NK-92 (cell line): Measurements from ENCODE around the gene TAF5.
"Not testable (repeated sequence)": the region's sequence is repeated elsewhere in the genome, so short reads cannot be mapped to it uniquely, and the experiment has no call there.

ENCODE experiments used
- DNase-seq: peaks from one replicate; lab custom pipeline; 2025; ENCODE audit not compliant: unreplicated experiment; lab: John Stamatoyannopoulos, UW

TAF5 gene

GRCh38 chr10:103367782-103368518, at the start of gene TAF5:
Gene TAF5, plus strand, starts transcription at chr10:103367976. Its CDS starts 14 bp downstream, at chr10:103367990.
- peak; percentile 7 for DNase-seq

DNA sequence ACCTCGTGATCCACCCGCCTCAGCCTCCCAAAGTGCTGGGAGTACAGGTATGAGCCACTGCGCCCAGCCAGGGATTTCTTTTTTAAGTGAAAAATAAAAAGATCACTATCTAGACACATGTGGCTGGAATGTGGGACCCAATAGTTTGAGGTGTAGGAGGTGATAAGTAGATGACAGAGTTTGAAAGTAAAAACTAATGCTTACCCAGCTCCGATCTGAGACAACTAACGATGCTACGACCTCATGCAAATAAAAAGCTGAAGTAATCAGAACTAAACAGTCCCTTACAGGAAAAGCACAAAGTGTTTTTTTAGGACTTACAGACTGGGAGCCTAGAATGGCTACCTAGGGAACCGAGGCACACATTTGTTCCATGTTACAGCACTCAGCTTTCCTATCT, 39.9 kb upstream of the TAF5 start:
- DNase-seq: no peak

GRCh38 chr10:103333934-103334520, 33.7 kb upstream of the TAF5 start:
- no peak for DNase-seq

DNA sequence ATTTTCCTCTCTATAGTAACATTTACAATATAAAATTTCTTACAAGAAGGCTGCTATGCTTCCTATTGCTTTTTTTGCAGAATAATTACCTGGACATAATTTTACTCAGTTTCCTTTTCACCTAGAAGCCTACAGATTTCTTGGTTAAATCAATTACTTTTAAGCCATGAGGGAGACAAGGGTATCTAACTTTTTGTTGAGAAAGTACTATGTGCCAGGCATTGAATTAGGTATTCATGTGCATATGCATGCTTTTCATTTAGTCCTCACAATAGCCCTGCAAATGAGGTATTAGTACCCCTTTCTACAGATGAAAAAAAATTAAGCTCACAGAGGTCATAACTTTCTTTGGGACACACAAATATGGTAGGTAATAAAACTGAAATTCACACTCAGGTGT, 33.2 kb upstream of the TAF5 start:
- no peak for DNase-seq

DNA sequence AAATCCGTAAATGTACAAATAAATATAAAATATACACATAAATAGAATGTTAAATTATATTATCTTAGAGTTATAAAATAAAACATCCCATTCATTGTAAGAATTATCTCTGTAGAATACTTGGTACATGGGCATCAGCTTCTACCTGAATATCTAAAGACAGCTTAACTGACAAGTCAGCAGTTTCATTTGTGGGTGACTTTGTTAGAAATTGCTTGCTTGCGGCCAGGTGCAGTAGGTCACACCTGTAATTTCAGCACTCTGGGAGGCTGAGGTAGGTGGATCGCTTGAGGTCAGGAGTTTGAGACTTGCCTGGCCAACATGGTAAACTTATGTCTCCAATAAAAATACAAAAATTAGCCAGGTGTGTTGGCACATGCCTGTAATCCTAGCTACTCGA, 31.4 kb upstream of the TAF5 start:
- no peak for DNase-seq

GRCh38 chr10:103350175-103350516, 17.6 kb upstream of the TAF5 start:
- no peak for DNase-seq

- no peak for DNase-seq
These were observed 17.1 kb upstream of the TAF5 start, which contains the start of gene PCGF6 for GRCh38 chr10:103350517-103351260. Gene PCGF6, minus strand, starts transcription at chr10:103351140. Its CDS starts 74 bp downstream, at chr10:103351066.

DNA sequence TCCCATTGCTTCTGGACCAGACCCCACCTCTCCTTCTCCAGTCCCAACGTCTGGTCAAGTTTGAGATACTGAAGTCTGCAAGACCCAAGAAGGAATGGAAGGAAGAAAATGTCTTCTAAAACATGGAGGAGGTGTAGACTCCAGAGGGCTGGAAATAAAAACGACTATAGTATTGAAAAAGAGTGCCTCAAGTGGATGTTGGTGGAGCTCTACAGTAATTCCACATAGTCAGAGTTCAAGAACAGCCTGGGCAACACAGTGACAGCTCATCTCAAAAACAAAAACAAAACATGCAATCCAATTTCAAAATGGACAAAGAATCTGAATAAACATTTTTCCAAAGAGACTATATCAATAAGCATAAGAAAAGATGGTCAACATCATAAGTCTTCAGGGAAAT, 14.5 kb upstream of the TAF5 start:
- DNase-seq: no peak

- not testable (repeated sequence) for DNase-seq
These were observed 13.2 kb upstream of the TAF5 start for GRCh38 chr10:103354567-103354966.

- DNase-seq: no peak
These were observed 11.7 kb upstream of the TAF5 start for GRCh38 chr10:103355906-103356599.

GRCh38 chr10:103359493-103359892, 8.3 kb upstream of the TAF5 start:
- DNase-seq: not testable (repeated sequence)

DNA sequence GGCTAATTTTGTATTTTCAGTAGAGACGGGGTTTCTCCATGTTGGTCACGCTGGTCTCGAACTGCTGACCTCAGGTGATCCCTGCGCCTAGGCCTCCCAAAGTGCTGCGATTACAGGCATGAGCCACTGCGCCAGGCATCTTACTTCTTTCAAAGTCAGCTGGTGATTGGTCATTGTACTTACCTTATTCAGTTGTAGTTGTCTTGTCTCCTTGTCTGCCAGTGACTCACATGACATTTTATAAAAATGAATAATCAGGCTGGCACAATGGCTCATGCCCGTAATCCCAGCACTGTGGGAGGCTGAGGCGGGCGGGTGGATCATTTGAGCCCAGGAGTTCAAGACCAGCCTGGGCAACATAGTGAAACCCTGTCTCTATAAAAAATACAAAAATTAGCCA, 7.0 kb upstream of the TAF5 start:
- DNase-seq: not testable (repeated sequence)

- no peak for DNase-seq
These were observed 396 bp upstream of the TAF5 start for GRCh38 chr10:103367379-103367781.

DNA sequence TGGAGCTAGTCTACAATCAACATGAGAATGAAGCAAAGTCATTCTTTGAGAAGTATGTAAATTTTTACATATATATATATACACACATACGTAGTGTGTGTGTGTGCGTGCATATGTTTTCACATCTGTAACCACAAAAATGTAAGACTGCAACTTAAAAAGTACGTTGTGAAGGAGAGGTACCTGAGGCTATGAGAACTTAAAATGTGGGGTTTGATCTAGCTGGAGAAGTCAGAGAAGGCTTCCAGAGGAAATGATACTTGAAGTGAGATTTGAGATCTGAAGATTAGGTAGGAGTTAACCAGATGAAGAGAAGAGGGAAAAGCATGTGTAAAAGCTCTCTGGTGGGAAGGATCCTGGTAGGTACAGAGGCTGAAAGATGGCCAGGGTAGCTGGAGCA, 5.8 kb downstream of the TAF5 start:
- no peak for DNase-seq

DNA sequence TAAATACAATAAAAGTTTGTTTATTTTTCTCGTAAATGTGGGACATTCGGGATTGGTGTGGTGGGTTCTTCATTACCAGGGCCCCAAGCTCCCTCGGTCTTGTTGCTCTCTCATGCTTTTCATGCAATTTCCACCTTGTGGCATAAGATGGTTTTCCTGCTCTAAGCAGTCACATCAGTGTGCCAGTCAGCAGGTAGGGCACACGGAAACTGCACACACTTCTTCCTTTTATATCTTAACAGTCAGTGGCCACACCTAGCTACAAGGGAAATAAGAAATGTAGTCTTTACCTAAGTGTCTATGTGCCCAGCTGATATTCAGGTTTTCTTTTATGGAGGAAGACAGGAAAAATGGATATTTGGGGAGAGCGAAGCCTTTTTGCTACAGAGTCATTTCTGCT, 6.5 kb downstream of the TAF5 start:
- DNase-seq: no peak

DNA sequence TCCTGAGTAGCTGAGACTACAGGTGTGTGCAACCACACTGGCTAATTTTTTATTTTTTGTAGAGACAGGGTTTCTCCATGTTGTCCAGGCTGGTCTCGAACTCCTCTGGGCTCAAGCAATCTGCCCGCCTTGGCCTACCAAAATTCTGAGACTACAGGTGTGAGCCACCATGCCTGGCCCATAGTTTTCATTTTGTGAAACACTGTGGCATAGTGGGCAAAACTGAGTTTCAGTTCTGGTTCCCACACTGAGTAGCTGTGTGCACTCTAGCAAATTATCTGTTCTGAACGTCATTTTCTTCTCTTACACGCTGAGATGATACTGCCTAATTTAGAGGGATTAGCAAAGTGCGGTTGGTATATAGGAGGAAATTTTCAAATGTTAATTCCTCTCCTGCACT, 15.0 kb downstream of the TAF5 start:
- DNase-seq: no peak

DNA sequence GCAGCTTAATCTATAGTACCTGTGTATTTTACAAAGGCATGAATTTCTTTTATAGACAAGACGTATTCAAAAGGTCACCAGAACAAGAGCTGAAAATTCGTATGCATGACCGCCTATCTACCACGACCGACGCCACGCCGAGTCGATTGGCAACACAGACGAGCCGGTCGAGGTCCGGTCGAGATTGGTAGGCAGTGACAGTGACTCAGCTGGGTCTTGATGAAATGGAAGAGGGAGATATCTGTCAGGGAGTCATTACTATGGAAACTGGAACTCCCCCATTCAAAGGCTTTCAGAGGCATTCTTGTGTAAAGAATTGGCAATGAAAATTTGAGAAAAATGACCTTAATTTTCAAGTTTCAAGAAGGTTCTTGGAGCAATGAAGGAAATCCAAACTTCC, 26.4 kb downstream of the TAF5 start:
- DNase-seq: no peak

- DNase-seq: no peak
These were observed 27.9 kb downstream of the TAF5 start for GRCh38 chr10:103395754-103396066.

- peak; percentile 70 for DNase-seq
These were observed 28.5 kb downstream of the TAF5 start, which contains the start of the genes ATP5MK and PDCD11 for GRCh38 chr10:103396067-103396788. Gene ATP5MK, minus strand, starts transcription at chr10:103396475. Its CDS starts 4,018 bp downstream, at chr10:103392457. Gene PDCD11, plus strand, starts transcription at chr10:103396626. Its CDS starts 1,801 bp downstream, at chr10:103398427.

DNA sequence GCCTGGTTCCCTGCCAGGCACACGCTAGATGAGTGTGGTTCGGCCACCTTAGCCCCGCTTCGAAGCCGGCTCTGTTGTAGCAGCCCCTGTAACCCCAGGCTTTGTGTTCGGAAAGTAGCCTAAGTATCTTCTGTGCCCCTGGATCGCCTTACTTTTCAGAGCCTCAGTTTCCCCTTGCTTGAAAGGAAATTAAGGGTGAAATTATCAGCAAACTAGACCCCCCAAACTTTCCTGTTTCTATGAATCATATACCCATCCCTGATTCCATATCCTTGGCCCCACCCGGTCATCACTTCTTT, 29.0 kb downstream of the TAF5 start:
- DNase-seq: no peak

DNA sequence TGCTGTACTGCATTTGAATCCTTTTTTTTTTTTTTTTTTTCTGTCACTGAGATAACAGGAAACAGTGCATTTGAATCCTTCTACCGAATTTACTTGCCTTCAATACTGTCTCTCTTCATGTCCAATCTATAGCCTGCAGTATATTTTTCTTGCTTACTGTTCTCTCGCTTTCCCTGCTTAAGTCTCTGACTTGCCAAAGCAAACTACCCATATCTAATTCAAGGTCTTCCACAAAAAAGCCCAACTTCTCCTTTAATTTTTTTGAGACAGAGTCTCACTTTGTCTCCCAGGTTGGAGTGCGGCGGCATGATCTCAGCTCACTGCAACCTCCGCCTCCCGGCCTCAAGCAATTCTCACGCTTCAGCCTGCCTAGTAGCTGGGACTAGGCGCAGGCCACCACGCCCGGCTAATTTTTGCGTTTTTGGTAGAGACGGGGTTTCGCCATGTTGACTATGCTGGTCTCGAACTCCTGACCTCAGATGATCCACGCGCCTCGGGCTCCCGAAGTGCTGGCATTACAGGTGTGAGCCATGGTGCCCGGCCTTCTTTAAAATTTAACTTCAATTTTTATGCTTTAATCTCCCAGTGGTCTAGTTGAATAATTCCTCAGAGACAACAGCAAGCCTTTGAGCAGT, 29.5 kb downstream of the TAF5 start:
- DNase-seq: no peak
